ENCODE data around the gene NAP1L4.

DNA sequence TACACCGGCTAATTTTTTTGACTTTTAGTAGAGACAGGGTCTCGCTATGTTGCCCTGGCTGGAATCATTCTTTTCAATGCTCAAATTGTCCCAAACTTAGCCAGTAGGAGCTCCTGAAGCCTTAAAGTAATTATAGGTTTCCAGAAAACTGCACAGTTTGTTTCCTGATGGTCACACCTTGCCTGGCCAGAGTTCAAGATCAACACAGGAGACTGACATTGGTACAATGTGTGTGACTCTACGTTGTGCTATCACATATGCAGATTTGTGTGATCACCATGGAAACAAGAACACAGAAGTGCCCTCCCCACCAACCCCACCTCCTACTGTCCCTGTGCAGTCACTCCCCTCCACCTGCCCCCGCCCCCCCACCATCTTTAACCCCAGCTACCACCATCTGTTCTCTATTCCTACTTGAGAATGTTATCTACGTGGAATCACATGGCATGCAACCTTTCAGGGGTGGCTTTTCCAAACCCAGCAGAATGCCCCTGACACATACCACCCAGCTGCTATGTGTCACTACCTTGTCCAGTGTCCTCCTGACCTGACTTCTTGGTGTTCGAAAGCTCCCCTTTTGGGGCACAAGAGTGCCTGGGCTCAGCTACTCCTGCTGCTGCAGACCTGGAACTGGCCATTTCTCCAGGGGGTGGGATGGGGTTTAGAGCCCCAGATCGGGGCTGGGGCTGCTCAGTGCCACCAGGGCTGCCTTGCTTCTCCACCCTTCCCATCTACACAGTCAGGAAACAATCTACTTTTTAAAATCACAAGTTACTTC is 6.1 kb upstream of the NAP1L4 start:
- no peak for TF ChIP-seq GATA2 (IDR thresholded peaks at IDR 0.05; ENCODE audit: low read depth, low read length)
- TF ChIP-seq GATA3 (IDR thresholded peaks at IDR 0.05; ENCODE audit: low read depth, low read length): no peak
